NT2/D1 (cell line): ENCODE data around the gene CACNB2.

ENCODE experiments used
- SUZ12 ChIP-seq: IDR thresholded peaks from 2 replicates; pipeline ENCODE4 v1.6.1; 2011; ENCODE audit not compliant: insufficient read length, insufficient read depth; ENCODE audit errors: extremely low read depth
- ZNF274 ChIP-seq: IDR thresholded peaks from 2 replicates; pipeline ENCODE4 v1.6.1; 2011; ENCODE audit warnings: mild to moderate bottlenecking, low read depth, low read length

- TF ChIP-seq ZNF274 = no peak
- TF ChIP-seq SUZ12 = no peak
Observed at GRCh38 chr10:18532881-18533535, 392.8 kb downstream of the CACNB2 start.
